ENCODE measurements around the gene CNTD1.

GRCh38 chr17:42844271-42844670 lies 45.6 kb downstream of the CNTD1 start, which contains the start of gene AOC2:
- no peak for TF ChIP-seq EZH2 (IDR thresholded peaks at IDR 0.05; ENCODE audit: low read length, missing control alignments)
- TF ChIP-seq CTCF (conservative IDR thresholded peaks at IDR 0.05 in 1 of 2, IDR thresholded peaks at IDR 0.05 in 1 of 2; ENCODE audit: low read depth in 1 of 2, low read length in 2 of 2): no peak

All from fibroblast of lung (primary cell).